PC-9 (cell line): ENCODE results near the gene SCML1. TPM values are rescaled to one million over a fixed set of nuclear protein-coding genes. Genes with fewer than 3 reads are reported as not detected.

Experiments used
- BruUV-seq: library from RNA; stranded (reverse); fragments of 400-500 nt; replicated peaks from 2 replicates; lab custom pipeline; 2021; lab: Mats Ljungman, UMichigan
- CTCF ChIA-PET: fragments of 300-600 bp; sonication (Branson Sonifier 250); formaldehyde crosslinking; loops from one replicate; lab custom pipeline; 2022; ENCODE audit warnings: antibody characterized with exemption; lab: Charles Lee
- POLR2A ChIA-PET: fragments of 300-600 bp; sonication (Branson Sonifier 250); formaldehyde crosslinking; loops from one replicate; lab custom pipeline; 2022; ENCODE audit warnings: antibody characterized with exemption; ENCODE audit not compliant: unreplicated experiment; lab: Charles Lee
- DNase-seq, 2 experiments: peaks; one replicate each; pipeline versions ENCODE4 v3.0.0 to v3.0.0-alpha.2; 2015 to 2022; ENCODE audit warnings: mixed read lengths in 1 of 2
- H2AFZ ChIP-seq: fragments of 200-600 bp; sonication (generic); 2 replicates; pipeline ENCODE4 v1.8.1; 2017; ENCODE audit warnings: antibody characterized with exemption
- H3F3A ChIP-seq: fragments of 200-600 bp; sonication (generic); 2 replicates; pipeline ENCODE4 v1.8.1; 2017; ENCODE audit warnings: antibody characterized with exemption, mild to moderate bottlenecking, low read depth; ENCODE audit not compliant: insufficient read depth
- H3K27ac ChIP-seq: fragments of 200-600 bp; sonication (generic); 2 replicates; pipeline ENCODE4 v1.6.1; 2016; ENCODE audit warnings: mixed run types
- H3K27me3 ChIP-seq: fragments of 200-600 bp; sonication (generic); 2 replicates; pipeline ENCODE4 v1.6.1; 2016; ENCODE audit warnings: low read depth, mixed run types; ENCODE audit not compliant: insufficient read depth
- H3K36me3 ChIP-seq: fragments of 200-600 bp; sonication (generic); 2 replicates; pipeline ENCODE4 v1.6.1; 2016; ENCODE audit warnings: low read depth, mixed run types
- H3K4me1 ChIP-seq: fragments of 200-600 bp; sonication (generic); replicated peaks from 2 replicates; pipeline ENCODE4 v1.6.1; 2016; ENCODE audit warnings: mixed run types; ENCODE audit not compliant: insufficient read depth
- H3K4me2 ChIP-seq: fragments of 200-600 bp; sonication (generic); 2 replicates; pipeline ENCODE4 v1.6.1; 2017; ENCODE audit warnings: mixed run types
- H3K4me3 ChIP-seq: fragments of 200-600 bp; sonication (generic); 2 replicates; pipeline ENCODE4 v1.6.1; 2016; ENCODE audit warnings: mixed run types
- H3K79me2 ChIP-seq: fragments of 200-600 bp; sonication (generic); 2 replicates; pipeline ENCODE4 v1.6.1; 2017; ENCODE audit warnings: low read depth, mixed run types
- H3K9me2 ChIP-seq: fragments of 200-600 bp; sonication (generic); 2 replicates; pipeline ENCODE4 v1.8.1; 2017; ENCODE audit warnings: mild to moderate bottlenecking; ENCODE audit not compliant: insufficient read depth
- H3K9me3 ChIP-seq: fragments of 200-600 bp; sonication (generic); 2 replicates; pipeline ENCODE4 v1.8.1; 2016; ENCODE audit warnings: low read depth; ENCODE audit not compliant: insufficient read depth
- H4K20me1 ChIP-seq: fragments of 200-600 bp; sonication (generic); 2 replicates; pipeline ENCODE4 v1.8.1; 2017; ENCODE audit not compliant: insufficient read depth
- CTCF ChIP-seq: fragments of 200-600 bp; sonication (generic); conservative IDR thresholded peaks from 2 replicates; pipeline ENCODE4 v1.6.1; 2017; ENCODE audit warnings: mixed run types, antibody characterized with exemption, mild to moderate bottlenecking, moderate library complexity
- EZH2 ChIP-seq: fragments of 200-600 bp; sonication (generic); IDR thresholded peaks from 2 replicates; pipeline ENCODE4 v1.8.0; 2017; ENCODE audit warnings: antibody characterized with exemption, low read depth
- intact Hi-C: fragments of 100-400 bp; cut with micrococcal nuclease; formaldehyde crosslinking; loops from one replicate; pipeline ENCODE4 v1.10.0; 2022; ENCODE audit not compliant: unreplicated experiment
- total RNA-seq: library from RNA; stranded (reverse); gene quantifications from 2 replicates; pipeline ENCODE4 v1.2.3, GENCODE V29; 2021

Gene SCML1
- total RNA-seq, 1 experiment from 2014 or later, result 9.3 TPM

- Histone ChIP-seq H3K79me2 (no peaks in the 10 kb centered on the region), H3K36me3 (no peaks in the 10 kb centered on the region), H3K4me2 (no peak overlapping the region), H3K27me3 (no peaks in the 10 kb centered on the region), H4K20me1 (no peaks in the 10 kb centered on the region), H3K9me2 (no peaks in the 10 kb centered on the region), H2AFZ (no peak overlapping the region), H3K9me3 (no peaks in the 10 kb centered on the region), H3K27ac (no peak overlapping the region), H3F3A (no peaks in the 10 kb centered on the region), H3K4me3 (no peak overlapping the region), H3K4me1 (no peaks in the 10 kb centered on the region)
- DNase-seq, result no peak
- CTCF ChIA-PET, result no interaction called here
- no TSS peak for BruUV-seq
- TF ChIP-seq EZH2 (no peak), CTCF (no peak)
- POLR2A ChIA-PET, result no interaction called here
- intact Hi-C loops, result no loop called here
Observed at GRCh38 chrX:17721715-17722114, 15.6 kb upstream of the SCML1 start.

GRCh38 chrX:17725181-17725580 is 12.1 kb upstream of the SCML1 start:
- Histone ChIP-seq H3K79me2 (no peaks in the 10 kb centered on the region), H3K4me2 (no peak overlapping the region), H3K27ac (no peak overlapping the region), H3K27me3 (no peaks in the 10 kb centered on the region), H3F3A (no peaks in the 10 kb centered on the region), H4K20me1 (no peaks in the 10 kb centered on the region), H3K36me3 (no peaks in the 10 kb centered on the region), H3K4me3 (no peak overlapping the region), H3K4me1 (no peaks in the 10 kb centered on the region), H3K9me3 (no peaks in the 10 kb centered on the region), H2AFZ (no peak overlapping the region), H3K9me2 (no peaks in the 10 kb centered on the region)
- BruUV-seq, result no TSS peak
- no peak for DNase-seq
- POLR2A ChIA-PET, result no interaction called here
- TF ChIP-seq EZH2 (no peak), CTCF (no peak)
- intact Hi-C loops, result no loop called here
- CTCF ChIA-PET, result interaction anchor here (0.6 kb wide), 1 partner anchor 886 kb away, joined by 3 read pairs; no protein-coding TSS in a partner anchor

- intact Hi-C loops, result no loop called here
- ChIA-PET CTCF (no interaction called here), POLR2A (no interaction called here)
- no TSS peak for BruUV-seq
- Histone ChIP-seq H3K79me2 (no peaks in the 10 kb centered on the region), H3K9me2 (no peaks in the 10 kb centered on the region), H4K20me1 (no peaks in the 10 kb centered on the region), H3K27me3 (no peaks in the 10 kb centered on the region), H2AFZ (no peak overlapping the region), H3K4me1 (no peaks in the 10 kb centered on the region), H3K27ac (no peak overlapping the region), H3K9me3 (no peaks in the 10 kb centered on the region), H3K4me3 (no peak overlapping the region), H3K36me3 (no peaks in the 10 kb centered on the region), H3F3A (no peaks in the 10 kb centered on the region; the same call in 1 of the 2 replicates), H3K4me2 (no peak overlapping the region)
- no peak for DNase-seq
- no peak for TF ChIP-seq CTCF
- TF ChIP-seq EZH2, result no peak
Observed at GRCh38 chrX:17732138-17732783, 5.0 kb upstream of the SCML1 start.
